Measurements from ENCODE around the gene MRPL38. TPM values are rescaled to one million over a fixed set of nuclear protein-coding genes. Genes with fewer than 3 reads are reported as not detected.

MRPL38 gene
- total RNA-seq, 3 donors from 2014 or later (not counting 1 experiment from before 2014, with no cell fraction given), result 68.6 to 110 (median 96.7) TPM

DNA sequence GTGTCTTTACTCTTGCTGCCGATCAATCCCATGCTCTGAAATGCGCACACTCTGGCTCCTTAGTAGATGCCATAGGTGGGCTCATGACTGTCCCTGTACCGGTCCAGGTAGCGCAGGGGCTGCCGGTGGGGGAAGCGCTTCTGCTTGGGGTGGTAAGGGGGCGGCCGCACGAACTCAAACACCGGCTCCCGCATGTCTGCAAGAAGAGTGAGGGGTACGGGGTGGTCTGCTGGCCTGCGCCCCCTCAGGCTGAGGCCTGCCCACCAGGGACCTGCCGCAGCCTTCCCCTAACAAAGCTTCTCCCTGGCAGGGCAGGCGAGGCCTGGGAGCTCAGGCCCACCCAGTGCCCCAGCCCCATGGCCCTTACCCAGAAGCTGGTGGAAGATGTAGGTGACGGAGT lies 5.9 kb downstream of the MRPL38 start:
- peak overlapping the region; percentile 25 for H3K4me3 Mint-ChIP-seq
- 97% methylated on average over 16 of the region's 16 CpGs for WGBS (ENCODE audit: insufficient coverage)

DNA sequence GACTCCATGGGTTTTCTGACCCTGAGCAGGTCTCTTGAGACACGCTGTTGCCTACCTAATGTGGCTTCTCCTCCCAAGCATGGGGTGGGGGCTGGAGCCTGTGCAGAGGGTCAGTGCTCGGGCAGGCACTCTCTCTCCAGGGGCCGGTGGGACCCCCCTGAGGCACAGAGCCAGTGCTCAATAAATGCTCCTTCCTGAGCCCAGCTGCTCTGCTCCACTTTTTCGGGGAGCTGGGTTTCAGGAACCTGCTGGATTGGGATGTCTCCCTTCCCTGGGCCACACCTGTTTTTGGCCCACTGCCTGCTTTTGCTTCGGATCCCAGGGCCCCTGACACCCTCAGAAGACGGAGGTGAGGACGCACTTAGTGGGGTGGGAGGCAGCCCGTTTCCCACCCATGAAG lies 6.6 kb downstream of the MRPL38 start:
- H3K27me3 Mint-ChIP-seq (ENCODE audit: low read depth in 2 of 2), result no peaks in the 10 kb centered on the region
- Histone ChIP-seq H3K9me3 (ENCODE audit: control insufficient read depth, insufficient read depth, low read length) (no peaks in the 10 kb centered on the region), H3K4me3 (ENCODE audit: low read length) (no peak overlapping the region), H3K4me1 (ENCODE audit: control insufficient read depth, insufficient read depth, low read length) (peaks cover 24% of the 10 kb centered on the region), H3K36me3 (ENCODE audit: control insufficient read depth, insufficient read depth, low read length) (peaks cover 39% of the 10 kb centered on the region), H3K27ac (ENCODE audit: low read length) (no peak overlapping the region), H3K27me3 (ENCODE audit: control insufficient read depth, insufficient read depth, low read length) (no peaks in the 10 kb centered on the region)
- peak overlapping the region; percentile 73 for H3K4me3 Mint-ChIP-seq
- intact Hi-C loops (cut with micrococcal nuclease), result no loop called here
- ATAC-seq (no peak), DNase-seq (no peak)
- peak overlapping the region in 1 of 2 donors; percentile 77 for H3K27ac Mint-ChIP-seq
- WGBS (ENCODE audit: insufficient coverage), result 94% methylated on average over 8 of the region's 8 CpGs
- no peaks in the 10 kb centered on the region for H3K9me3 Mint-ChIP-seq
- H3K36me3 Mint-ChIP-seq, result no peaks in the 10 kb centered on the region
- TF ChIP-seq, protein P1, sequence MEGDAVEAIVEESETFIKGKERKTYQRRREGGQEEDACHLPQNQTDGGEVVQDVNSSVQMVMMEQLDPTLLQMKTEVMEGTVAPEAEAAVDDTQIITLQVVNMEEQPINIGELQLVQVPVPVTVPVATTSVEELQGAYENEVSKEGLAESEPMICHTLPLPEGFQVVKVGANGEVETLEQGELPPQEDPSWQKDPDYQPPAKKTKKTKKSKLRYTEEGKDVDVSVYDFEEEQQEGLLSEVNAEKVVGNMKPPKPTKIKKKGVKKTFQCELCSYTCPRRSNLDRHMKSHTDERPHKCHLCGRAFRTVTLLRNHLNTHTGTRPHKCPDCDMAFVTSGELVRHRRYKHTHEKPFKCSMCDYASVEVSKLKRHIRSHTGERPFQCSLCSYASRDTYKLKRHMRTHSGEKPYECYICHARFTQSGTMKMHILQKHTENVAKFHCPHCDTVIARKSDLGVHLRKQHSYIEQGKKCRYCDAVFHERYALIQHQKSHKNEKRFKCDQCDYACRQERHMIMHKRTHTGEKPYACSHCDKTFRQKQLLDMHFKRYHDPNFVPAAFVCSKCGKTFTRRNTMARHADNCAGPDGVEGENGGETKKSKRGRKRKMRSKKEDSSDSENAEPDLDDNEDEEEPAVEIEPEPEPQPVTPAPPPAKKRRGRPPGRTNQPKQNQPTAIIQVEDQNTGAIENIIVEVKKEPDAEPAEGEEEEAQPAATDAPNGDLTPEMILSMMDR (IDR thresholded peaks at IDR 0.05), result no peak
- peaks cover 23 to 26% of the 10 kb centered on the region in 2 donors for H3K4me1 Mint-ChIP-seq

More for the DNA sequence above, 5.9 kb downstream of the MRPL38 start:
- DNase-seq, result no peak
- no peak overlapping the region for H3K27ac Mint-ChIP-seq
- TF ChIP-seq, protein P1 (IDR thresholded peaks at IDR 0.05), result no peak
- no peaks in the 10 kb centered on the region for H3K9me3 ChIP-seq (ENCODE audit: control insufficient read depth, insufficient read depth, low read length)
- peaks cover 21 to 22% of the 10 kb centered on the region in 2 donors for H3K4me1 Mint-ChIP-seq
- H3K4me1 ChIP-seq (ENCODE audit: control insufficient read depth, insufficient read depth, low read length), result peaks cover 26% of the 10 kb centered on the region
- ATAC-seq, result no peak
- H3K27me3 Mint-ChIP-seq (ENCODE audit: low read depth in 2 of 2), result no peaks in the 10 kb centered on the region
- no peak overlapping the region for H3K4me3 ChIP-seq (ENCODE audit: low read length)
- H3K27ac ChIP-seq (ENCODE audit: low read length), result no peak overlapping the region
- H3K9me3 Mint-ChIP-seq, result no peaks in the 10 kb centered on the region
- H3K36me3 Mint-ChIP-seq, result no peaks in the 10 kb centered on the region
- intact Hi-C loops (cut with micrococcal nuclease), result no loop called here
- H3K36me3 ChIP-seq (ENCODE audit: control insufficient read depth, insufficient read depth, low read length), result peaks cover 39% of the 10 kb centered on the region
- H3K27me3 ChIP-seq (ENCODE audit: control insufficient read depth, insufficient read depth, low read length), result no peaks in the 10 kb centered on the region

DNA sequence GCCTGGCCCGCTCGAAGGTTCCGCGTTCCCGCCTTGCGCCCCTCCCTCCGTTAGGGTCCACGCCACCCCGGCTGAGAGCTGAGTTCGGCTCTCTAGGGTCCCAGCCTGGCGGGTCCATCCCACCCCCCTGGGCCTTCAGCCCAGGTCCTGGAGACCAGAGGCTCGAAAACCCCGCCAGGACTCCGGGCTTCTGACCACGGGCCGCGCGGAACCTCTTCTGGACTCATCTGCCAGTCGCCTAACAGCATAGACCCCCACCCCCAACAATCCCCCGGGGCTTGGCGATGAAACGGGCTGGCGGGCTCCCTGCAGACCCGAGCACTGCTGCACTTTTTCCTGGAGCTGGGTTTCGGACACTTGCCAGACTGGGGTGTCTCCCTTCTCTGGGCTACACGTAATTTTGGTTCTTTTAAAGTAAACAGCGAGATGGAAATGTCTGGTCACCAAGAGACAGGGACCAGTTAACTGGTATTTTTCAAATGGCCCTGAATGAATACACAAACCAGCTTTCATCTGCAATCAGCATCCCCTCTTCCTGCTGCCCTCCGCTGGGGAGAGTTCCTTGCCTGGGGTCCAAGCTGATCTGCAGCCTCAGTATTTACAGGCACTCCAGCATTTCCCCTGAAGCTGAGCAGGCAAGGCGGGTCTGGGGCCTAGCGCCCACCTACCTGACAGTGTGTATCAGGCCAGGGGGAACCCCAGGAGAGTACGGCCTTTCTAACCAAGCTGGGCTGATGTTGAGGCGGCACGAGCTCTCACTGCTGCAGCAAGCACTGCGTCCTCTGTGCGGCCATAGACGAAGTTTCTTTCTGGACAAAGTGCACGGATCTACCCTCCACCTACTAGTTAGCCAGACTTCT lies 7.3 kb downstream of the MRPL38 start:
- Histone ChIP-seq H3K4me1 (ENCODE audit: control insufficient read depth, insufficient read depth, low read length) (peaks cover 24% of the 10 kb centered on the region), H3K4me3 (ENCODE audit: low read length) (peak overlapping the region; percentile 55), H3K27me3 (ENCODE audit: control insufficient read depth, insufficient read depth, low read length) (no peaks in the 10 kb centered on the region), H3K36me3 (ENCODE audit: control insufficient read depth, insufficient read depth, low read length) (peaks cover 39% of the 10 kb centered on the region), H3K27ac (ENCODE audit: low read length) (peak overlapping the region; percentile 71), H3K9me3 (ENCODE audit: control insufficient read depth, insufficient read depth, low read length) (no peaks in the 10 kb centered on the region)
- Mint-ChIP-seq H3K4me1 (peaks cover 23 to 26% of the 10 kb centered on the region in 2 donors), H3K27ac (peak overlapping the region; percentile 77 to 84), H3K4me3 (peak overlapping the region; percentile 73), H3K36me3 (no peaks in the 10 kb centered on the region), H3K27me3 (ENCODE audit: low read depth in 2 of 2) (no peaks in the 10 kb centered on the region), H3K9me3 (no peaks in the 10 kb centered on the region)
- 70% methylated on average over 37 of the region's 37 CpGs for WGBS (ENCODE audit: insufficient coverage)
- intact Hi-C loops (cut with micrococcal nuclease), result no loop called here
- DNase-seq (no peak), ATAC-seq (no peak)
- TF ChIP-seq, protein P1 (IDR thresholded peaks at IDR 0.05), result no peak
